Mesenchymal stem cell (in vitro differentiated cells and primary cell): ENCODE results near the gene STAB1. TPM values are rescaled to one million over a fixed set of nuclear protein-coding genes. Genes with fewer than 3 reads are reported as not detected.

Source experiments
- small RNA-seq: library from polyadenylated mRNA; stranded (forward); fragments of <200 nt; extraction: miRNeasy Mini kit (QIAGEN cat#:217004); gene quantifications from one replicate; pipeline ENCODE3, GENCODE V24; 2013; ENCODE audit warnings: low read depth

The STAB1 gene

Small RNA genes lying within 50 kb of the gene (small RNA-seq; reads per million reads assigned to genes)
- gene RNU6-856P (not detected), gene RNU6ATAC16P (not detected)
